GM18526 (cell line): ENCODE data around the gene DIP2C.

Source experiments
- POLR2A ChIP-seq: IDR thresholded peaks from 3 replicates; pipeline ENCODE4 v1.6.1; 2011; ENCODE audit not compliant: insufficient read length; ENCODE audit errors: extremely low read depth

DIP2C gene

GRCh38 chr10:557792-558328 is 131.6 kb downstream of the DIP2C start:
- TF ChIP-seq POLR2A: no peak

DNA sequence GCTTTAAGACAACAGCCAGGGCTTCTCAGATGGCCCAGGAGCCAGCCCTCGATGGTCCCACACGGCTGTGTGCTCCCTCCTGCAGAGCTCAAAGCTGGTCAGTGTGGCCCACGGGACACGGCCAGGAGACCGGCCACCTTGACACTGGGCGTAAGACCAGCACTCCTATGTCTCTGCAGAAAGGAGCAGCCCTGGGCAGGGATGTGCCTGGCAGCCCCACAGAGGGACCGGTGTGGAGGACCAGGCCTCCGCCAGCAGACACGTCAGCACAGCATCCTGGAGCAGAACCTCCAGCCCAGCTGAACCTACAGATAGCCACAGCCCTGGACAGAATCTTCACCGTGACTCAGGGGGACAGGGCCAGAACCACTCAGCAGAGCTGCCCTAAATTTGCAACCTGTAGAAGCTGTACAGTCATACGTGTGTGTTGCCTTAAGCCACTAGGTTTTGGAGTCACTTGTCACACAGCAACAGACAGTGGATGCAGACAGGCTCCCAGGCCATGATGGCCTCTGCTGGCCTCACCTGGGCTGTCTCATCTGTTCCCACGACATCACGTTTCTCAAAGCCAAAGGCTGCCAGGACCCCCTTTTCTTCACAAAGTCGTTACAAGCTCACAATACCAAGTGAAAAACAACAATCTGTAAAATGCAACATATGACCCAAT is 132.4 kb downstream of the DIP2C start:
- no peak for TF ChIP-seq POLR2A

DNA sequence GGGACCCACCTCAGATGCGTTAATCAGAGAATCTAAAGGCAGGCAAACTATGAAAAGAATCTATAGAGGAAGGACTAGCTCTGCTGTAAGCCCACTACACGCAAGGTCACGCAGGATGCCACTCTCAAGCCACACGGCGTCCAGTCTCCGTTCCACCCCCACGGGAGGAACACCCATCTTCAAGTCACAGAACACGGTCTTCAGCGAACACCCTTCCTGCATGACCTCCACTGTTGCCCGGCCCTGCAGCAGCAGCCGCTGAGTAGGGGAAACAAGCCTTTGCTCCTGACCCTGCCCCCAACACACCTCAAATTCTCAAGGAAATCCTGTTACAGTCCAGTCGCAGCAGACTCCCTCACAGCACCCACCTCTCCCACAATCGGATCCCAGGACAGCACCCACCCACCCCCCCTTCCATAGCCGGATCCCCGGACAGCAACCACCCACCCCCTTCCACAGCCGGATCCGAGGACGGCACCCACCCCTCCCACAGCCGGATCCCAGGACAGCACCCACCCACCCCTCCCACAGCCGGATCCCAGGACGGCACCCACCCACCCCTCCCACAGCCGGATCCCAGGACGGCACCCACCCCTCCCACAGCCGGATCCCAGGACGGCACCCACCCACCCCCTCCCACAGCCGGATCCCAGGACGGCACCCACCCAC is 133.7 kb downstream of the DIP2C start:
- TF ChIP-seq POLR2A: no peak

DNA sequence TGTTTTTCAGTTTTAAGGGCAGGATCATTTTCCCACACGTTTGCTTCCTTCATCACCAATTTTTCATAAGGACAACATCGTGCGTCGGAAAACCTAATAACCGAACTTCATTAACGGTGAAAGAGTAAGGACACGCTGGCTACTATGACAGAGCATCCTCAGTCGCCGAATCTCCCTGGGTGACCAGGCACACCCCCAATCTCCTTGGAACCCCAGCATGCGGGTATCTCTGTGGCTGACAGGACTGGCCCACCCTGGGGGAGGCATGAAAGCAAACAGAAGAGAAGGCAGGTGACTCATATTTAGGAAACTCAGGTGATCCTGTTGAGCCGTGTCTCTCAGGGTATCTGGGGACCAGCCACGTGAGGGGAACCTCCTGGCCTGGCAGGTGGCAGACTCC is 134.2 kb downstream of the DIP2C start:
- TF ChIP-seq POLR2A: no peak

DNA sequence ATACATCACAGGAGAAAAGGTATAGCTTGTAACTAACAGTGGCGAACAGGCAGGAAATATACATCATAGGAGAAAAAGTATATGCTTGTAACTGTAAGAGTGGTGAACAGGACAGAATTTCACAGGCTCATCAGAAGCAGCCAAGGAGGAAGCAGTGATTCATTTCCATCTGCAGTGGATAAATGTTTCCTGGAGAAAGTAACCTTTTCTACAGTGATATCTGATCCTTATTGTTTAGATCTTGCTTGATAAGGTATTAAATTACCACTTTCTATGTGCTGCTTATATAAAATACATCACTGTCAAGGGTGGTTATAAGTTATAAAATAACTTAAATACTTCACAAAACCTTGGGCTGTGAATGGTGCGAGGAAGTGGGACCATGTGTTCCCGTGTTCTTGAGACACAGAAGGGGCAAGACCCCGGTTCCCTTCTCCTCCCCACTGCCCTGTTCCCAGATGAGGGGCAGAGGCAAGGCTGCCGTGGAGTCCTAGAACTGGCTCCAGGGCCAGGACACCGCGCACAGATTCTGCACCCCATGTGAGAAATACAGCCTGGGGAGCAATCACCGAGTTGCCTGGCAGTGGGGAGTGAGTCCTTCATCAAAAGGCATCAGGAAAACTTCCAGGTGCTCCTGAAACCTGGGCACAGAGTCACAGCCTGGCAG is 135.2 kb downstream of the DIP2C start:
- no peak for TF ChIP-seq POLR2A

DNA sequence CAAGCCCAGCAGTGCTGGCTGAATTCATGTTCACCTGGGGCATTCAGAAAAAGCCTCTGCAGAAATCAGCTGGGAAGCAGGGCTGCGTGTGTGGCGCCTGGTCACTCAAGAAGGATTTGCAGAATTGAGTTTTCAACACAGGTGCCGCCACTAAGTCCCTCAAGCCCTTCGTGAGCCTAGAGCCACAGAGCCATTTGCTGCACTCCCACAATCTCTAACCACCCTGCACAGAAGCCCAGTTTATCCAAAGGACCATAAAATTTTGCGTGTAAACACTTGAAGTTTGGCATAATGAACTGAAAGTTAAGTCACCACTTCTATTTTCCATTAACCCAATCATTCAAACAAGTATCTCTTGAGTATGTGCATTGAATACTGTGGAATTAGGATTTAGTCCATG is 136.2 kb downstream of the DIP2C start:
- no peak for TF ChIP-seq POLR2A

- TF ChIP-seq POLR2A: no peak
These were observed 136.8 kb downstream of the DIP2C start for GRCh38 chr10:552679-553078.

GRCh38 chr10:551373-552252 is 137.9 kb downstream of the DIP2C start:
- TF ChIP-seq POLR2A: no peak

- no peak for TF ChIP-seq POLR2A
These were observed 138.6 kb downstream of the DIP2C start for GRCh38 chr10:550665-551372.

DNA sequence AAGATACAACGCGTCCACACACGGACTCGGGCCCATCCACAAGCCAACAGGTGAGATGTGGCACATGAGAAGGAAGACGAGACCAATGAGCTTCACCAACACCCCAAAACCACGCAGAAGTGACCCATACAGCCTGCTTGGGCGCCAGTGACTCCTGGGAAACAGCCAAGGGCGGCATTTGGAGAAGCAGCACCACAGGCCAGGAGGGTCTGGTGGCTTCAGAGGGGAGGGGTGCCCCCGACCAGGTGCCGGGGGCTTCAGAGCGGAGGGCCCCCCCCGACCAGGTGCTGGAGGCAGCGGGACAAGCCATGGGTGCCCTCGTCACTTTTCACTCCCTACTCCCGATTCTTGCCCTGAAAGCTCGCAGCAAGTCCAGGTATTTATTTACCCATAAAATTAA is 140.1 kb downstream of the DIP2C start:
- TF ChIP-seq POLR2A: no peak

DNA sequence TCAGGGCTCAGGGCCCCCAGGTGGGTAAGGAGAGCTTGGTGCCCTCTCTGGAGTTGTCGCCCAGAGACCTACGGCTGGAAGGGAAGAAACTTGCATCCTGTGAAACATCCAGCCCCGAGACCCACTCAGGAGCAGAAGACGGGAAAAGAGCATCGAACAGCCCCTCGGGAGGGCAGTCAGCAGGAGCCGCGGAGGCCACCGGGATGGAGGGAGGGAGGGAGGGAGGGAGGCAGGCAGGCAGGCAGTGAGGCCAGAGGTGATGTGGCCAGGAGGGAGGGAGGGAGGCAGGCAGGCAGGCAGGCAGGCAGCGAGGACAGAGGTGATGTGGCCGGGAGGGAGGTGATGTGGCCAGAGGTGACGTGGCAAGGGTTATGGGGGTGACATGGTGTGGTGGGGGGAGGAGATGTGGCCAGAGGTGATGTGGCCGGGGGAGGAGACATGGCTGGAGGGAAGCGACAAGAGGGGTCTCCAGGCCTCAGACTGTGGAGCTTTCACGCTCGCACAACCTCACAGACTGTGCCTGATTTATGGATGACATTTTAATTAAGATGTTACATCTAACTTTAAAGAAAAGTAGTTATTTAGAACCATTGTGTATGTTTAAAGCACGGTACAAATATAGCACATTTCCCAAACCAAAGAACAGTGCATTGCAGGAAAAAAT is 141.1 kb downstream of the DIP2C start:
- TF ChIP-seq POLR2A: no peak

- TF ChIP-seq POLR2A: no peak
These were observed 141.8 kb downstream of the DIP2C start for GRCh38 chr10:547591-548081.

DNA sequence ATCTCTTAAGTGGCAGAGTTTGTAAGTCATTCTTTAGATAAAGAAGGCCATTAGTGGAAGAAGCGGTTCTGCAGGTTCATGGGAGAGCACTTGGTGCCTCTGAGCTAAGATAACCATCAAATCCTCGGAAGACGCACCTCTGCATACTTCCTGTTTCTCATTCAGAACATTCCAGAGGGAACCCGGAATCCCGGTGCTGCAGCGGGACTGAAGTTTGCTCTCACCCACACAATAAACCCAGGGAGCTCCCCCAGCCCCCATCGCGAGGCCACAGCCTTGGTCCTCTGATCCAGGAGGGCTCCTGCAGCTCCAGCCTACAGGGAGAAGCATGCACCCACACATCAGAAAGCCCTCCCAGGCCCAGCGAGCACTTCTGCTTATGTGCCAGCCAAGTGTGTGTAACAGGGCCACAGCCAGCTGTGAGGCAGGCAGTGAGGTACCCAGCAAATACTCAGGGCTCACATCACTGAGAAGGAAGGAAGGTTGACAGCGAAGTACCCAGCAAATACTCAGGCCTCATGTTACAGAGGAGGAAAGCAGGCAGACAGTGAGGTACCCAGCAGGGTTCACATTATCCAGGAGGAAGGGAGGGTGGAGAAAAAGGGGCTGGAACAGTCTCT is 142.4 kb downstream of the DIP2C start:
- no peak for TF ChIP-seq POLR2A
